GM15510 (cell line): ENCODE results near the gene KLHL29.

ENCODE experiments used
- POLR2A ChIP-seq: IDR thresholded peaks from 3 replicates; pipeline ENCODE4 v1.6.1; 2011; ENCODE audit warnings: borderline replicate concordance; ENCODE audit not compliant: insufficient read length; ENCODE audit errors: extremely low read depth

KLHL29 gene

GRCh38 chr2:23589739-23590138 is 204.8 kb downstream of the KLHL29 start:
- TF ChIP-seq POLR2A: no peak

GRCh38 chr2:23590241-23590869 is 205.4 kb downstream of the KLHL29 start:
- no peak for TF ChIP-seq POLR2A

- no peak for TF ChIP-seq POLR2A
These were observed 206.1 kb downstream of the KLHL29 start for GRCh38 chr2:23591111-23591510.

- no peak for TF ChIP-seq POLR2A
These were observed 207.2 kb downstream of the KLHL29 start for GRCh38 chr2:23592061-23592685.

- no peak for TF ChIP-seq POLR2A
These were observed 208.1 kb downstream of the KLHL29 start for GRCh38 chr2:23592898-23593751.

GRCh38 chr2:23593752-23594459 is 208.9 kb downstream of the KLHL29 start:
- TF ChIP-seq POLR2A: no peak

- TF ChIP-seq POLR2A: no peak
These were observed 209.5 kb downstream of the KLHL29 start for GRCh38 chr2:23594460-23594825.

- no peak for TF ChIP-seq POLR2A
These were observed 210.0 kb downstream of the KLHL29 start for GRCh38 chr2:23595021-23595420.

- no peak for TF ChIP-seq POLR2A
These were observed 210.7 kb downstream of the KLHL29 start for GRCh38 chr2:23595601-23596251.

- no peak for TF ChIP-seq POLR2A
These were observed 211.4 kb downstream of the KLHL29 start for GRCh38 chr2:23596316-23596885.

- TF ChIP-seq POLR2A: no peak
These were observed 212.7 kb downstream of the KLHL29 start for GRCh38 chr2:23597687-23598086.

- no peak for TF ChIP-seq POLR2A
These were observed 214.0 kb downstream of the KLHL29 start for GRCh38 chr2:23599006-23599405.

GRCh38 chr2:23599667-23600066 is 214.7 kb downstream of the KLHL29 start:
- TF ChIP-seq POLR2A: no peak

GRCh38 chr2:23600346-23600745 is 215.4 kb downstream of the KLHL29 start:
- no peak for TF ChIP-seq POLR2A
